Sigmoid colon (tissue), 7 donors: ENCODE data around the gene PIGR. TPM values are rescaled to one million over a fixed set of nuclear protein-coding genes. Genes with fewer than 3 reads are reported as not detected.
A peak's percentile ranks its signal among the peaks of the same experiment; 100 is the strongest.
"Not testable (repeated sequence)": the region's sequence is repeated elsewhere in the genome, so short reads cannot be mapped to it uniquely, and the experiment has no call there.

Source experiments
- DNase-seq: peaks from one replicate; pipeline ENCODE4 v3.0.0-alpha.2; 2019
- H3K27ac ChIP-seq, 4 donors: fragments of 200-600 bp; sonication (generic); one replicate each; pipeline ENCODE4 v1.5.1; 2016 to 2019; ENCODE audit warnings: mild to moderate bottlenecking in 1 of 4
- H3K27me3 ChIP-seq, 3 donors: fragments of 200-600 bp; sonication (generic); one replicate each; pipeline ENCODE4 v1.5.1; 2019; ENCODE audit warnings: mild to moderate bottlenecking in 1 of 3
- H3K36me3 ChIP-seq, 4 donors: fragments of 200-600 bp; sonication (generic); one replicate each; pipeline ENCODE4 v1.5.1; 2016 to 2019
- H3K4me1 ChIP-seq, 4 donors: fragments of 200-600 bp; sonication (generic); one replicate each; pipeline ENCODE4 v1.5.1; 2017 to 2019
- H3K4me3 ChIP-seq, 4 donors: fragments of 200-600 bp; sonication (generic); one replicate each; pipeline ENCODE4 v1.5.1; 2017 to 2019; ENCODE audit warnings: mild to moderate bottlenecking in 2 of 4, moderate library complexity in 1 of 4
- H3K9me3 ChIP-seq, 4 donors: fragments of 200-600 bp in 3 of 4; sonication (generic) in 3 of 4; one replicate each; pipeline versions ENCODE4 v1.5.1 to v1.6.1; 2013 to 2019
- EP300 ChIP-seq, 4 donors: sonication (generic); formaldehyde crosslinking; IDR thresholded peaks; one replicate each; pipeline ENCODE4 v1.6.1; 2017; ENCODE audit warnings: antibody characterized with exemption in 4 of 4
- POLR2A ChIP-seq, 2 donors: fragments of 450-650 bp; IDR thresholded peaks; one replicate each; pipeline ENCODE4 v1.6.1; 2016; ENCODE audit warnings: antibody characterized with exemption in 2 of 2, mild to moderate bottlenecking in 2 of 2, moderate library complexity in 2 of 2
- POLR2AphosphoS5 ChIP-seq, 4 donors: sonication (generic); formaldehyde crosslinking; IDR thresholded peaks; one replicate each; pipeline ENCODE4 v1.6.1; 2017; ENCODE audit warnings: antibody characterized with exemption in 4 of 4
- WGBS, 2 donors: extraction: QIAGEN DNeasy Blood & Tissue Kit; methylation state at CpG; one replicate each; pipeline ENCODE4 v1.1.7; 2013; 5-methylcytosine and 5-hydroxymethylcytosine counted together
- intact Hi-C: fragments of 100-400 bp; cut with DNase I; formaldehyde crosslinking; loops from one replicate; pipeline ENCODE4 v1.15.1; 2023
- polyA plus RNA-seq, 3 donors: library from polyadenylated mRNA; stranded (reverse); fragments of 200-250 nt; gene quantifications; one replicate each; pipeline ENCODE4 v1.2.3, GENCODE V29; 2013
- total RNA-seq, 4 donors: library from RNA; depleted of rRNA; stranded (reverse); fragments of >200 nt; gene quantifications; one replicate each; pipeline ENCODE4 v1.1.0, GENCODE V29; 2016
- TF ChIP-seq, protein P1 (sequence below), 4 experiments: fragments of 450-650 bp in 3 of 4; fragments of 200-600 bp in 1 of 4; IDR thresholded peaks; one replicate each; pipeline ENCODE4 v1.5.1; 2016 to 2019; ENCODE audit warnings: antibody characterized with exemption in 4 of 4, mild to moderate bottlenecking in 3 of 4, moderate library complexity in 2 of 4
- donor health status: healthy with polysubstance abuse.
- donor health status: Bipolar disorder and iron deficiency.
- donor health status: healthy.

PIGR gene
- total and polyA plus RNA-seq, 7 donors = 0.16 to 3,648 (median 86.3) TPM; not detected in 1

DNA sequence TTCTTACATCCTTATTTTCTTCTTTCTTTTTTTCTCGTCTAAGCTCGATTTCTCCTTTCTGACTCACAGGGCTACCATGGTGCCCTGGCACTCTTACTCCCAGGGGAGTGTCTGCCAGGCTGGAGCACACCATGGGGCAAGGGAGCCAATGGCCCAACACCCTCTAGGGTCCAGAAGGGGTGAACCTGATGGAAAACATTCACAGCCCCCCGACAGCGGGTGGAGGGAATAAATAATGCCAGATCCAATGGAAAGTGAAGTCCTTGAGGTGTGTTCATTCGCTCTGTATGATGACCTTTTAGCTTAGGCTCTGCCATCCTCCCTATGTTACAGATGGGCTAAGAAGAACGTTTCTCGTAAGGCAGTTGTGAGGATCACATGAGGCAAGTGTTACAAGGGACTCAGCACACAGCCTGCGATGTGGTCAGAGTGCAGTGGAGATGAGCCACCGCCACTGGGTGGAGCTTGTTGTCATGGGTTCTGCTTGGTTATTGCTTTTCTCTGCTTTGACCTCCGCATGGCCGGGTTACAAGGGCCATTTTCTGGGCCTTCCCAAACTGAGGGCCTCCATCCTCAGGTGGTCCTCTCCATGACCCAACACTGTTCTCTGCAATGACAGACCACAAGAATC, 21.0 kb downstream of the PIGR start:
- H3K9me3 ChIP-seq = no peaks in the 10 kb centered on the region
- TF ChIP-seq, protein P1, sequence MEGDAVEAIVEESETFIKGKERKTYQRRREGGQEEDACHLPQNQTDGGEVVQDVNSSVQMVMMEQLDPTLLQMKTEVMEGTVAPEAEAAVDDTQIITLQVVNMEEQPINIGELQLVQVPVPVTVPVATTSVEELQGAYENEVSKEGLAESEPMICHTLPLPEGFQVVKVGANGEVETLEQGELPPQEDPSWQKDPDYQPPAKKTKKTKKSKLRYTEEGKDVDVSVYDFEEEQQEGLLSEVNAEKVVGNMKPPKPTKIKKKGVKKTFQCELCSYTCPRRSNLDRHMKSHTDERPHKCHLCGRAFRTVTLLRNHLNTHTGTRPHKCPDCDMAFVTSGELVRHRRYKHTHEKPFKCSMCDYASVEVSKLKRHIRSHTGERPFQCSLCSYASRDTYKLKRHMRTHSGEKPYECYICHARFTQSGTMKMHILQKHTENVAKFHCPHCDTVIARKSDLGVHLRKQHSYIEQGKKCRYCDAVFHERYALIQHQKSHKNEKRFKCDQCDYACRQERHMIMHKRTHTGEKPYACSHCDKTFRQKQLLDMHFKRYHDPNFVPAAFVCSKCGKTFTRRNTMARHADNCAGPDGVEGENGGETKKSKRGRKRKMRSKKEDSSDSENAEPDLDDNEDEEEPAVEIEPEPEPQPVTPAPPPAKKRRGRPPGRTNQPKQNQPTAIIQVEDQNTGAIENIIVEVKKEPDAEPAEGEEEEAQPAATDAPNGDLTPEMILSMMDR (IDR thresholded peaks at IDR 0.05) = no peak
- peak in 1 of 4 donors; percentile 6 for TF ChIP-seq POLR2AphosphoS5 (IDR thresholded peaks at IDR 0.05)
- H3K36me3 ChIP-seq = no peaks in the 10 kb centered on the region
- intact Hi-C loops = no loop called here
- H3K4me1 ChIP-seq = no peaks in the 10 kb centered on the region
- no peak for DNase-seq
- no peak overlapping the region for H3K4me3 ChIP-seq
- WGBS, 2 donors = 47 to 48% methylated on average over 11 of the region's 11 CpGs
- no peaks in the 10 kb centered on the region for H3K27me3 ChIP-seq
- no peak overlapping the region for H3K27ac ChIP-seq

DNA sequence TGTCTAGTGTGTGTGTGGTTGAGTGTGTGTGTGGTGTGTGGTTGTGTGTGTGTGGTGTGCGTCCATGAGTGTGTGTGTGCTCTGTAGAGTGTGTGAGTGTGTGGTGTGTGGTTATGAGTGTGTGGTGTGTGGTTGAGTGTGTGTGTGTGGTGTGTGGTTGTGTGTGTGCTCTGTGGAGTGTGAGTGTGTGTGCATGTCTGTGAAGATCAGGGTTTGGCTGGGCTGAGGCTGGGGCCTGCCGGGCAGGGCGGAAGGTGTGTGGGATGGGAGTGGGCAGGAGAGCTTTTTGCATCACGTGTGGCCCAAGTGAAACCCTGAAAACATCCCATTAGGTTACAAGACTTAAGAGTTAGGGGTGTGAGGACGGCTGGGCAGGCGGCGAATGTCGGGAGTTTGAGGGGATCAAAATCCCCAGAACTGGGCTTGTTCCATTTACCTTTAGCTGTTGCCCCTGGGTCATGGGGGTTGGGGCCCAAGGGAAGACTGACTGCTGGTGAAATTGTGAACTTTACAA, 21.6 kb downstream of the PIGR start:
- Histone ChIP-seq H3K4me3 (no peak overlapping the region), H3K9me3 (no peaks in the 10 kb centered on the region), H3K36me3 (no peaks in the 10 kb centered on the region), H3K27me3 (no peaks in the 10 kb centered on the region), H3K27ac (no peak overlapping the region), H3K4me1 (no peaks in the 10 kb centered on the region)
- DNase-seq = no peak
- TF ChIP-seq EP300 (IDR thresholded peaks at IDR 0.05) (no peak), POLR2AphosphoS5 (IDR thresholded peaks at IDR 0.05) (no peak), POLR2A (IDR thresholded peaks at IDR 0.05) (no peak)
- TF ChIP-seq, protein P1 (IDR thresholded peaks at IDR 0.05) = no peak
- intact Hi-C loops = no loop called here
- WGBS, 2 donors = 60 to 84% methylated on average over 8 of the region's 8 CpGs

DNA sequence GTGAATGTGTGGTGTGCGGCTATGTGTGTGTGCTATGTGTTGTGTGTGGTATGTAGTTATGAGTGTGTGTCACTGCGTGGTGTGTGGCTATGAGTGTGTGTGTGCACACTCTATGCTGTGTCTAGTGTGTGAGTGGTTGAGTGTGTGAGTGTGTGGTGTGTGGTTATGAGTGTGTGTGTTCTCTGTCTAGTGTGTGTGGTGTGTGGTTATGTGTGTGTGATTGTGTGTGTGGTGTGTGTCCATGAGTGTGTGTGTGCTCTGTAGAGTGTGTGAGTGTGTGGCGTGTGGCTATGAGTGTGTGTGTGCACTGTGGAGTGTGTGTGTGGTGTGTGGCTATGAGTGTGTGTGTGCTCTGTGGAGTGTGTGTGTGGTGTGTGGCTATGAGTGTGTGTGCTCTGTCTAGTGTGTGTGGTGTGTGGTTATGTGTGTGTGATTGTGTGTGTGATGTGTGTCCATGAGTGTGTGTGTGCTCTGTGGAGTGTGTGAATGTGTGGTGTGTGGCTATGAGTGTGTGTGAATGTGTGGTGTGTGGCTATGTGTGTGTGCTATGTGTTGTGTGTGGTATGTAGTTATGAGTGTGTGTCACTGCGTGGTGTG, 22.2 kb downstream of the PIGR start:
- intact Hi-C loops, H3K4me1 ChIP-seq, DNase-seq, H3K36me3 ChIP-seq, H3K9me3 ChIP-seq, H3K27me3 ChIP-seq, H3K27ac ChIP-seq, H3K4me3 ChIP-seq: not testable (repeated sequence)
- 95 to 96% methylated on average over 4 of the region's 4 CpGs for WGBS, 2 donors

DNA sequence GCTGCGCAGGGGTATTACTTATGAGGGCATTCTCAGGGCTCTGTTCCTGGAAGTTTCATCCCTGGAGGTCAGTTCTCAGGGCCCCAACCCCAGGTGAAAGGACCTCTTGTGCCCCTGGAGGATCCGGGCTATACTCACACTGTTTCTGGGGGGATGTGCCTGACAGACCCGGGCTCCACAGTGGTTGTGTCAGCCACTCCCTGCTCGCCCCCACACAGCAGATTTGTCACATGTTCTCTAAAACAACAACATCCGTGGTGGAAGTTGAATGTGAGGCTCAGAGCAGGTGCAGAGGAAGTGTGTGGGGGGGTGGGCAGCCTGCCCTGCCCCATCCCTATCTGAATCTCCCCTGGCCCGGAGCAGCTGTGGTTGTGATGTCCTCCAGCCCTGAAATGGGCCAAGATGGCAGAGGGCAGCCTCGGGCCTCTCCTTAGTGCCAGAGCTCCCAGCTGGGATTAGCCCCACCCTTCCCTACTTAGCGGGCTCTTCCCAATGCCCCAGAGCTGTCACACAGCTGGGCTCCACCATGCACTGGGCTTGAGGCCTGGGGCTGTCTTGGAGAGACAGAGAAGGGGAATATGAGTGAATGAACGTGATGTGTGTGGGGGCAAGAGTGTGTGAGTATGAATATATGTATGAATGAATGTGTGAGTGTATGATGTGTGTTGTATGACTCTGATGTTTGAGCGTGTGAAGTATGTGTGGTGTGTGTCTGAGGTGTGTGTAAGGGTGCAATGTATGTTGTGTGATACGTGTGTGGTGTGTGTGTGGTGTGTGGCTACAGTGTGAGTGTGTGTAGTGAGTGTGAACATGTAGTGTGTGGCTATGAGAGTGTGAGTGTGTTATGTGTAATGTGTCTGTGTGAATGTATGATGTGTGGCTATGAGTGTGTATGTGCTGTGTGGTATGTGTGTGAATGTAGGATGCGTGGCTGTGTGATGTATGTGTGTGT, 23.0 kb downstream of the PIGR start:
- no peaks in the 10 kb centered on the region for H3K4me1 ChIP-seq
- H3K27ac ChIP-seq = peak overlapping the region in 1 of 4 donors; percentile 2
- no peaks in the 10 kb centered on the region for H3K9me3 ChIP-seq
- no peak for DNase-seq
- H3K36me3 ChIP-seq = no peaks in the 10 kb centered on the region
- 53 to 75% methylated on average over 12 of the region's 12 CpGs for WGBS, 2 donors
- H3K27me3 ChIP-seq = no peaks in the 10 kb centered on the region
- no peak overlapping the region for H3K4me3 ChIP-seq
- intact Hi-C loops = no loop called here
- TF ChIP-seq POLR2AphosphoS5 (IDR thresholded peaks at IDR 0.05) = no peak
- TF ChIP-seq, protein P1 (IDR thresholded peaks at IDR 0.05) = no peak
- no peak for TF ChIP-seq EP300 (IDR thresholded peaks at IDR 0.05)
- no peak for TF ChIP-seq POLR2A (IDR thresholded peaks at IDR 0.05)

DNA sequence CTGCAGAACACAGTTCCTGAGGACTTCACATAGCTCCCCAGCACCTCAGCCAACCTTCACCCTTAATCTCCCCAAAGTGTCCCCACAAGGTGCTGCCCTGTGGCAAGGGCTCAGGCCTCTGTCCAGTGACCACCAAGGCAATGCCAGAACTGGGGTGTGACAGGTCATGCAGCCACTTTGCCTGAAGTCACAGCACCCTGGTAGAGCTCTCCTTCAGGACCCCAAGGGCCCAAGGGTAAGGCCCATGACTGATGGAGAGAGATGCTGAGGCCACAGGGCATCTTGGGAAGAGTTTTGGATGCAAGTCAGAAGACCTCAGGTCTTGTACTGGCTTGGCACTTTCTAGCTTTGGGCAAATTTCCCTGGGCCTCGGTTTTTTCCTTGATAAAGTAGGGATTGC, 23.7 kb downstream of the PIGR start:
- peak overlapping the region in 1 of 4 donors; percentile 2 for H3K27ac ChIP-seq
- H3K4me3 ChIP-seq = no peak overlapping the region
- no peaks in the 10 kb centered on the region for H3K36me3 ChIP-seq
- H3K27me3 ChIP-seq = no peaks in the 10 kb centered on the region
- 69 to 82% methylated on average over 1 of the region's 1 CpG for WGBS, 2 donors
- intact Hi-C loops = no loop called here
- no peaks in the 10 kb centered on the region for H3K4me1 ChIP-seq
- DNase-seq = no peak
- TF ChIP-seq EP300 (IDR thresholded peaks at IDR 0.05) (no peak), POLR2AphosphoS5 (IDR thresholded peaks at IDR 0.05) (no peak), POLR2A (IDR thresholded peaks at IDR 0.05) (no peak)
- TF ChIP-seq, protein P1 (IDR thresholded peaks at IDR 0.05) = no peak
- H3K9me3 ChIP-seq = no peaks in the 10 kb centered on the region
